Peyer's patch (tissue), 4 donors: ENCODE measurements around the gene WDTC1.
"Not testable (repeated sequence)": the region's sequence is repeated elsewhere in the genome, so short reads cannot be mapped to it uniquely, and the experiment has no call there.

ENCODE experiments used
- CTCF ChIP-seq, 6 experiments: fragments of 450-650 bp in 4 of 6; fragments of 200-600 bp in 2 of 6; sonication (generic) in 1 of 6; IDR thresholded peaks; one replicate each; pipeline ENCODE4 v1.5.1; 2017 to 2019; ENCODE audit warnings: antibody characterized with exemption in 6 of 6, mild to moderate bottlenecking in 3 of 6, moderate library complexity in 1 of 6
- POLR2A ChIP-seq, 2 donors: fragments of 450-650 bp; IDR thresholded peaks; one replicate each; pipeline ENCODE4 v1.5.1; 2017; ENCODE audit warnings: antibody characterized with exemption in 2 of 2, mild to moderate bottlenecking in 2 of 2, moderate library complexity in 2 of 2

GRCh38 chr1:27243665-27244064 lies 9.2 kb downstream of the WDTC1 start:
- not testable (repeated sequence) for TF ChIP-seq POLR2A, CTCF (IDR thresholded peaks at IDR 0.05)
